ENCODE data around the gene EDNRA.
"Not testable (repeated sequence)": the region's sequence is repeated elsewhere in the genome, so short reads cannot be mapped to it uniquely, and the experiment has no call there.

The EDNRA gene

DNA sequence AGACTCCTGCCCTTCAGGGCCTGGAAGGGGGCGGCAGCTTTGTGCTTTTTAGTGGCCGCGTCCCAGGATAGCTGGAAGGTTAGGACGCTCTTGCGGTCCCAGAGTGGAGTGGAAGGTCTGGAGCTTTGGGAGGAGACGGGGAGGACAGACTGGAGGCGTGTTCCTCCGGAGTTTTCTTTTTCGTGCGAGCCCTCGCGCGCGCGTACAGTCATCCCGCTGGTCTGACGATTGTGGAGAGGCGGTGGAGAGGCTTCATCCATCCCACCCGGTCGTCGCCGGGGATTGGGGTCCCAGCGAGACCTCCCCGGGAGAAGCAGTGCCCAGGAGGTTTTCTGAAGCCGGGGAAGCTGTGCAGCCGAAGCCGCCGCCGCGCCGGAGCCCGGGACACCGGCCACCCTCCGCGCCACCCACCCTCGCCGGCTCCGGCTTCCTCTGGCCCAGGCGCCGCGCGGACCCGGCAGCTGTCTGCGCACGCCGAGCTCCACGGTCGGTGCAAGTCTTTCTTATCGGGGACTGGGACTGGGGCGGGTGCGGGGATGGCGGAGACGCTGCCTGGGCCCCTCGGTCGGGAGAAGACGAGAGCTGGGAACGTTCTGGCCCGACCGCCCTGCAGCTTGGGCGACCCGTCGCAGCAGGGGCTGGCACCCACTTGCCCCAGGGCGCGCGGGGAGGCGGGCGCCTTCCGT, at the start of gene EDNRA:
Gene EDNRA (plus strand): TSS at position 207 of the 686 bp plus-strand sequence. CDS start 4,585 bp downstream, outside the sequence.
- CTCF ChIA-PET: interaction anchor here (1.2 to 1.4 kb wide), 2 partner anchors 12 to 367 kb away, joined by 3 to 4 read pairs; no protein-coding TSS in a partner anchor
- TF ChIP-seq, protein P1, sequence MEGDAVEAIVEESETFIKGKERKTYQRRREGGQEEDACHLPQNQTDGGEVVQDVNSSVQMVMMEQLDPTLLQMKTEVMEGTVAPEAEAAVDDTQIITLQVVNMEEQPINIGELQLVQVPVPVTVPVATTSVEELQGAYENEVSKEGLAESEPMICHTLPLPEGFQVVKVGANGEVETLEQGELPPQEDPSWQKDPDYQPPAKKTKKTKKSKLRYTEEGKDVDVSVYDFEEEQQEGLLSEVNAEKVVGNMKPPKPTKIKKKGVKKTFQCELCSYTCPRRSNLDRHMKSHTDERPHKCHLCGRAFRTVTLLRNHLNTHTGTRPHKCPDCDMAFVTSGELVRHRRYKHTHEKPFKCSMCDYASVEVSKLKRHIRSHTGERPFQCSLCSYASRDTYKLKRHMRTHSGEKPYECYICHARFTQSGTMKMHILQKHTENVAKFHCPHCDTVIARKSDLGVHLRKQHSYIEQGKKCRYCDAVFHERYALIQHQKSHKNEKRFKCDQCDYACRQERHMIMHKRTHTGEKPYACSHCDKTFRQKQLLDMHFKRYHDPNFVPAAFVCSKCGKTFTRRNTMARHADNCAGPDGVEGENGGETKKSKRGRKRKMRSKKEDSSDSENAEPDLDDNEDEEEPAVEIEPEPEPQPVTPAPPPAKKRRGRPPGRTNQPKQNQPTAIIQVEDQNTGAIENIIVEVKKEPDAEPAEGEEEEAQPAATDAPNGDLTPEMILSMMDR (IDR thresholded peaks at IDR 0.05; ENCODE audit: control extremely low read depth, extremely low read depth, low read depth, missing control alignments): no peak
- no peak for DNase-seq (ENCODE audit: extremely low spot score)
- POLR2A ChIA-PET: no interaction called here

GRCh38 chr4:147434370-147434769, 46.5 kb upstream of the EDNRA start:
- POLR2A ChIA-PET: not testable (repeated sequence)

GRCh38 chr4:147440442-147440841, 40.5 kb upstream of the EDNRA start:
- POLR2A ChIA-PET: no interaction called here
- no peak for DNase-seq (ENCODE audit: extremely low spot score)
- CTCF ChIA-PET: no interaction called here
- TF ChIP-seq, protein P1 (IDR thresholded peaks at IDR 0.05; ENCODE audit: control extremely low read depth, extremely low read depth, low read depth, missing control alignments): no peak

More at GRCh38 chr4:147434370-147434769, 46.5 kb upstream of the EDNRA start:
- CTCF ChIA-PET; DNase-seq (ENCODE audit: extremely low spot score): not testable (repeated sequence)

DNA sequence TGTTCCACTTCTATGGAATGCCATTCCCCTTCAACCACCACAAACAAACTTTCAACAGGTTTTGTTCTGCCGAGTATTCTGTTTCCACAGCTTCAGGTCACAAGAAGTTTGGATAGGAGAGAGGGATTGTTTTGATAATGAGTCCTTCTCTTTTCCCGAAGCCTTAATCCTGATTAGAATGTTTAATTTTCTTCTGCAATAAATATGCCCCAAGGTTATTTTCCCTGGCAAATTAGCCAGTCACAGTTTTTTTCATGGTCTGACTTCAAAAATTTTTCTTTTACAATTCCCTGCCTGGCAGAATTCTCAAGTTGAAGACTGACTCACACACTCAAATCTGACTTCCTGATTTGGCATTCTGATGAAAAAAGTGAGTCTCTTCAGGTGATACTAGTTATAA, 33.1 kb upstream of the EDNRA start:
- DNase-seq (ENCODE audit: extremely low spot score): no peak
- TF ChIP-seq, protein P1 (IDR thresholded peaks at IDR 0.05; ENCODE audit: control extremely low read depth, extremely low read depth, low read depth, missing control alignments): no peak
- ChIA-PET CTCF (interaction anchor here (1.3 kb wide), 1 partner anchor 71 kb away, joined by 3 read pairs; no protein-coding TSS in a partner anchor), POLR2A (no interaction called here)

DNA sequence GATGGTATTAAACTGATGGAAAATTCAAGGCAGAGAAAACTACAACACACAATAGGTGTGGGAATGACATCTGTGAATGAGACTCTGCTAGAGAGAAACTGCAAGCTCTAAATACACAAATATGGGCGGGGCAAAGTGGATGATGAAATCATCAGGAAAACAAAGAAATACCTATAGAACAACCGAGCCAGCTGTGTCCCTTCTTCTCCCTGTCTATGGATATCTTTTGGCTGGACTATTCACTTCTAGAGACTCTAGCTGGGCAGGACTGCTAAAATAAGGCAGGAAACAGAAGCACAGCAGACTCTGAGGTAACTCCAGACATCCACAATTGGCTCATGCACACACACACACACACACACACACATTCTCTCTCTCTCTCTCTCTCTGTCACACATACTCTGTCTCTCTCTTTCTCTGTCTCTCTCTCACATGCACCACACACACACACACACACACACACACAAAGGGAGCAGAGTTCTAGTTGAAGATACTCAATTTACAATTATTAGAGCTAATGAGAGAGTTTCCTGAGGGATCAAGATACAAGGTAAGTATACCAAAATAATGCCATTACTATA, 27.2 kb upstream of the EDNRA start:
- TF ChIP-seq, protein P1 (IDR thresholded peaks at IDR 0.05; ENCODE audit: control extremely low read depth, extremely low read depth, low read depth, missing control alignments): no peak
- no peak for DNase-seq (ENCODE audit: extremely low spot score)
- CTCF ChIA-PET: interaction anchor here (2.5 kb wide), 1 partner anchor 65 kb away, joined by 7 read pairs; no protein-coding TSS in a partner anchor
- POLR2A ChIA-PET: no interaction called here

- POLR2A ChIA-PET: no interaction called here
- CTCF ChIA-PET: no interaction called here
- TF ChIP-seq, protein P1 (IDR thresholded peaks at IDR 0.05; ENCODE audit: control extremely low read depth, extremely low read depth, low read depth, missing control alignments): no peak
- no peak for DNase-seq (ENCODE audit: extremely low spot score)
Measured at GRCh38 chr4:147456706-147457105, 24.2 kb upstream of the EDNRA start.

- TF ChIP-seq, protein P1 (IDR thresholded peaks at IDR 0.05; ENCODE audit: control extremely low read depth, extremely low read depth, low read depth, missing control alignments): no peak
- no peak for DNase-seq (ENCODE audit: extremely low spot score)
- ChIA-PET POLR2A (no interaction called here), CTCF (no interaction called here)
Measured at GRCh38 chr4:147461161-147461560, 19.7 kb upstream of the EDNRA start.

Measured in GM10248 (cell line).